ENCODE data around the gene TANC1.

Gene TANC1

DNA sequence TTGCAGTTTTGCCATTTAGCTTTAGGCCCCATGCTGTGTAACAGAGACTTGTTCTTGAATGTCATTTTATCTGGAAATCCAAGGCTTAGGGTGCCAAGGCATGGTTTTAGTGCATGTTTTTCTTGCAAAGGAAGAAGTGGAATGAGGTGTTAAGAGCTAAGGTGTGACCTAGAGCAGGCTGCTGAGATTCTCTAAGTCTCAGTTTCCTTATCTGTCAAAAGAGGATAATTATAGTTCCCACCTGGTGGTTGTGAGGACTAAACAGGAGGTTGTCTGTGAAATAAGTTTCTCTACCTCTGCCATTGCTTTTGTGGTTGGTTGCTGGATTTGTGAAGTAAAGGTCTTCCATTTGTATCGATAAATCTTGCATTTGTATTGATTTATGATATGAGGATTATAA is 82.0 kb downstream of the TANC1 start:
- in situ Hi-C loops (cut with HindIII; ENCODE audit: low pct_unique_long_range_greater_than_20kb, low sequenced_read_pairs), result no loop called here

DNA sequence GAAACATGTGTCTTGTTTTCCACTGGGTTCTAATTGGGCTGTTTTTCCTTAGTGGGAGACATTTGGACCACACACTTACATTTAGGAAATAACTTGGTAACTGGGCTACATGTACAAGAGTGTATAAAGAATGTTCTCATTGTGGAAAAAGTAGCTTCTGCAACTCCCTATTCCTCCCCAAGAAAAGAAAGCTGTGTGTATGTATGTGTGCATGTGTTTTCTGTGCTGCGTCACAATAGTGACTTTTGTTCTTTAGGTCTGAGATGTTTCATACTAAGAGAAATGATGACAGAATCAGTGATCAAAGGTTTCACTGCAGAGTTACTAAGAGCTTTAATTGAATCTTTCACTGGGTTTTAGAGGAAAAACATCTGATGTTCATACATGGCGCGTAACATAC is 82.7 kb downstream of the TANC1 start:
- in situ Hi-C loops (cut with HindIII; ENCODE audit: low pct_unique_long_range_greater_than_20kb, low sequenced_read_pairs), result no loop called here
- no peak for DNase-seq (ENCODE audit: low read depth in 1 of 2, low spot score in 1 of 2)
- TF ChIP-seq JUND (IDR thresholded peaks at IDR 0.05; ENCODE audit: low read depth), result no peak

More for the DNA sequence above, 82.0 kb downstream of the TANC1 start:
- DNase-seq (ENCODE audit: low read depth in 1 of 2, low spot score in 1 of 2), result no peak
- no peak for TF ChIP-seq JUND (IDR thresholded peaks at IDR 0.05; ENCODE audit: low read depth)

- no peak for TF ChIP-seq JUND (IDR thresholded peaks at IDR 0.05; ENCODE audit: low read depth)
- DNase-seq (ENCODE audit: low read depth in 1 of 2, low spot score in 1 of 2), result no peak
- in situ Hi-C loops (cut with HindIII; ENCODE audit: low pct_unique_long_range_greater_than_20kb, low sequenced_read_pairs), result no loop called here
Measured at GRCh38 chr2:159051661-159052060, 83.2 kb downstream of the TANC1 start.

DNA sequence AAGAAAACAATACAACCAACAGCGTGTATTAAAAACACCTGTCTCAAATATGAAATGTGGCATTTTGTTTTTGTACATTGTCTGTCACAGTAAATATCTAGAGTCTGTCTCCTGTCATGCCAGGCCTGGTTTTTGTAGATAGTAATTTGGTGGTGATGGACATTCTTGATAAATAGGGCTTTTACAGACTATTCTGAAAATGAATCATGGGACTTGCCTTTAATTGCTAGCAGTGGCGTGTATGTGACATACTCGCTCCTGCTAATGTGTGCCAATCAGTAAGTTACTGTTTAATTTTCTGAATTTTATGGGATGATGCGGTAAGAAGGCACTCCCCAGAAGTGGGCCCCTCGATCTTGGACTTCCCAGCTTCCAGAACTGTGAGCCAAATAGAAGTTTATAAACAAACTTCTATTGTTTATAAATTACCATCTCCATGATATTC is 83.7 kb downstream of the TANC1 start:
- TF ChIP-seq JUND (IDR thresholded peaks at IDR 0.05; ENCODE audit: low read depth), result no peak
- in situ Hi-C loops (cut with HindIII; ENCODE audit: low pct_unique_long_range_greater_than_20kb, low sequenced_read_pairs), result no loop called here
- DNase-seq (ENCODE audit: low read depth in 1 of 2, low spot score in 1 of 2), result no peak

DNA sequence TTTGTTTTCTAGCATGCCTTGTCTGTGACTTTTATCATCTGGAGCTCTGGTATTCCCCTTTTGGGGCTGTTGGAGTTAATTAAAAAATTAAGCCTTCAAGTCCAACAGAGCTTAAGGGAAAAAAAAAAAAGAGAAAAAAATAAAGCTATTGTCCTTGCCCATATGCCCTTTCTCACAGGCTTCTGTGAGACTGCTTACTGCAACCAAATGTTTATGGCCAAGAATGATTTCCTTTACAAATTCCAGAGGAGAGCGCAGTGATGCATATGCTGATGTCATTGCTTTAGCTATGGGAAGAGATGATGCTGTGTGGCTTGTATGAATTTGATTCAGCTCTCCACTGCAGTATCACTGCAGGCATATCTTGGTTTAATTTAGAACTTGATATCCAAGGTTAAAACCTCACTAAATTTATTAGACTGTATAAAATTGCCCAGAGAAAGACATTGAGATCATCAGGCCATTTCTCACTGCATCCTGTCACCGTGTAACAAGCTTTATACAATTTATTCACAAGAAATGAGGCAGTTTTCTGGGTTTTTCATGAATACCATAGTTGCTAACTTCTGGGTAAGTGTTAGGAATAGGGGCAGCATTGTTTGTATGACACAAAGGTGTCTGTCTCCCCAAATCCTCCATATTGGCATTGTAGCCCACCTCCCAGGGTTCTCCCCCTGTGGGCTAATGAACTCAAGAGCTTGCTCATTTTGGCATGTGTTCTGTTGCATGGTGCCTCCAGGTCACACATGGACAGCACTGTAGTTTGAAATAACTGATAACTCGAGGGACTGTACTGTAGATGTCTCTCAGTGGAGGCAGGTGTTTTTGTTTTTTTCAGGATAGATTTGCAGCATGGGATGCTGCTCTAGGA is 85.0 kb downstream of the TANC1 start:
- DNase-seq (ENCODE audit: low read depth in 1 of 2, low spot score in 1 of 2), result no peak
- in situ Hi-C loops (cut with HindIII; ENCODE audit: low pct_unique_long_range_greater_than_20kb, low sequenced_read_pairs), result no loop called here

GRCh38 chr2:159054032-159054334 is 85.5 kb downstream of the TANC1 start:
- in situ Hi-C loops (cut with HindIII; ENCODE audit: low pct_unique_long_range_greater_than_20kb, low sequenced_read_pairs), result no loop called here
- no peak for TF ChIP-seq JUND (IDR thresholded peaks at IDR 0.05; ENCODE audit: low read depth)
- DNase-seq (ENCODE audit: low read depth in 1 of 2, low spot score in 1 of 2), result no peak

More for the DNA sequence above, 85.0 kb downstream of the TANC1 start:
- no peak for TF ChIP-seq JUND (IDR thresholded peaks at IDR 0.05; ENCODE audit: low read depth)

DNA sequence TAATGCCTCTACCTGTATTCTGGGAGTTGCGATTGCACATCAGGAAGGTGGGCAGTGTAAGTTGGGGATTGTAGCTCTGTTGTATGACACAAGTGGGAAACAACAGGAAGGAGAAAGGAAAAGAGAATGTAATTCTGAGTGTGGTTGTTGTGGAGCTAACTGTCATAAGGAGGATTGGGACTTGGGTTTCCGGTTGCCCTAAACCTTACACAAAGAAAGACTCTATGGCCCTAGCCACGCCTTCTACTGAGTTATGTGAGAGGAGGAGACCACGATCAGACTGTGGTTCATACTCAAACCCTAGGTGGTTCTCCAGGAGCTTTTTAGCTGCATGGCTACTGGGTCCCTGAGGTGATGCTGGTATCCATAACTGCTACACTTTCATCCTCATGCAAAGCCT is 86.5 kb downstream of the TANC1 start:
- in situ Hi-C loops (cut with HindIII; ENCODE audit: low pct_unique_long_range_greater_than_20kb, low sequenced_read_pairs), result no loop called here
- no peak for DNase-seq (ENCODE audit: low read depth in 1 of 2, low spot score in 1 of 2)
- no peak for TF ChIP-seq JUND (IDR thresholded peaks at IDR 0.05; ENCODE audit: low read depth)

DNA sequence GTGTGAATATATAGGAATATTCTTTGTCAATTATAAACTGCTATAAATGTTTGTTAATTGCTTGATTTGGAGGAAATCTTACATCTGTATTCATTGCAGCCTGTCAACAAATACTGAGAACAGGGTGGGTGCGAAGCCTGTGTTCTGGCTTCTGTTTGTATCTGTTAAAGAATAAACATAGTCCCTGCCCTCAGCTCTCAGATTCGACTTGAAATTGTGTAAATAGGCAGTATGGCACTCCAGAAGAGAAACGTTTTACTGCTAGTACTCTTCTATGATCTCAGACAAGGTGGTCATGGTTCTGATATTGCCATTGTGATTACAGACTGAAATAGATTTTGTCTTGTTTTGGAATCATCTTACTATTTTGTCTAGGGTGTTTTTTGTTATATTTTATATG is 92.1 kb downstream of the TANC1 start:
- no peak for DNase-seq (ENCODE audit: low read depth in 1 of 2, low spot score in 1 of 2)
- TF ChIP-seq JUND (IDR thresholded peaks at IDR 0.05; ENCODE audit: low read depth), result no peak
- in situ Hi-C loops (cut with HindIII; ENCODE audit: low pct_unique_long_range_greater_than_20kb, low sequenced_read_pairs), result no loop called here

DNA sequence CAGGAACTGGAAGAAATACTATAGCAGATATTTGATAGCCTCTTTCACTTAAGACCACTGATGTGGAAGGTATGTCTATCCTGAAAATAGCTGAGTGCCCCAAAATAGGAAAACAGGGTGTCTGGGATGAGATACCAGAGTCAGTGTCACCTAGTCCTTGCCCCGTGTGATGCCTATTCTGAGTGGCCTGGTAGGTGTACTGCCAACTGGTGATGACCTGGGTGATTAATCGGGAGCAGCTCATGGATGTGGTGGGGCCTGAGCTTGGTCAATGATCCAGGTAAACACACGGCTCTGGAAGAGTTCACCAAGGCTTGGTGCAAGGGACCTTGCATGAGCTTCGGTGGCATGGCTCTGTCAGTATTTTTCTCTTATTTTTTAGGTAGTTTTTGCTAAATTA is 95.2 kb downstream of the TANC1 start:
- no peak for DNase-seq (ENCODE audit: low read depth in 1 of 2, low spot score in 1 of 2)
- in situ Hi-C loops (cut with HindIII; ENCODE audit: low pct_unique_long_range_greater_than_20kb, low sequenced_read_pairs), result no loop called here
- TF ChIP-seq JUND (IDR thresholded peaks at IDR 0.05; ENCODE audit: low read depth), result no peak

GRCh38 chr2:159064446-159065301 is 96.2 kb downstream of the TANC1 start:
- TF ChIP-seq JUND (IDR thresholded peaks at IDR 0.05; ENCODE audit: low read depth), result no peak
- no peak for DNase-seq (ENCODE audit: low read depth in 1 of 2, low spot score in 1 of 2)
- in situ Hi-C loops (cut with HindIII; ENCODE audit: low pct_unique_long_range_greater_than_20kb, low sequenced_read_pairs), result no loop called here

DNA sequence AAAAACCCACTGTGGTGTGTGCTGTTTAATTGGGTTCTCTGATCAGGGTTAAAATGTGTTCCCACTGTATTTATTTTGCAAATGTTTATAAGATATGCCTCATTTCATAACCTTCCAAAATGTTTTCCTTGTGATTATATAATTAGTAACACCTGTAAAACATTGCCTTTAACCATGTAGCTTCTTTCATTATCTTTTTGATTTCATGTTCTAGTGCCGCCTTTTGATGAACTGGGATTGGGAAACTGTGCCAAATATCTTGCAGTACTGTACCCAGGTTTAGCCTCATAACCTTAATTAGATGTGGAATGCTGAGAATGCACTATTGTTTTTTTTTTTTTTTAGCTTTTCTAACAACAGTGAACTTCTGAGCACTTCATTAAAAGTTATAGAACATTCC is 96.9 kb downstream of the TANC1 start:
- no peak for TF ChIP-seq JUND (IDR thresholded peaks at IDR 0.05; ENCODE audit: low read depth)
- in situ Hi-C loops (cut with HindIII; ENCODE audit: low pct_unique_long_range_greater_than_20kb, low sequenced_read_pairs), result no loop called here
- no peak for DNase-seq (ENCODE audit: low read depth in 1 of 2, low spot score in 1 of 2)

- no peak for TF ChIP-seq JUND (IDR thresholded peaks at IDR 0.05; ENCODE audit: low read depth)
- in situ Hi-C loops (cut with HindIII; ENCODE audit: low pct_unique_long_range_greater_than_20kb, low sequenced_read_pairs), result no loop called here
- DNase-seq (ENCODE audit: low read depth in 1 of 2, low spot score in 1 of 2), result no peak
Measured at GRCh38 chr2:159065891-159066290, 97.5 kb downstream of the TANC1 start.

DNA sequence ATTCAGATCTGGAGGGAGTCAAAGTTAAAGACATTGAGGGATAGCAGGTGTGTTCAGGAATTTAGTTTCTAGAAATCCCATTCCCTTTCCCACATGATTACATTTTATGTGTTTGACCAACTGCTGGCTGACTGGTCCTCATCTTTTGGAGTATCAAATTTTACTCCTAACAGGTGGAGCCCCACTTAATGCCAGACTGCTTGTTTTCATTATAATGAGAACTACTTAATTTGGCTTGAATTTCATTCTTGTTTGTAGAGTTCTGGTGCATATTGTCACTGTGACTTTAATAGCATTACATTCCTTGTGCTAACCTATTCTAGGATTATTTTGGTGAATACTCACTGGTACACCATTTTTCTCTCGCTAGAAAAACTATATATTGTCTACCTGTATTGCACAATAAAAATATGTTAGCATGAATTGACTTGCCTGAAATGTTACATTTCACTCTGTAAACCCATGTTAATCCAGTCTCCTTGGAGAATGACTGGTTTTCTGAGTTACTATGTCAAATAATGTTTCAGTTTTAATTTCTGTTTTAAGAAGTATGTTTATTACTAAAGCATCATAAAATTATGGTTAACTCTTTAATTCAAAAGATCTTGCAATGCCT is 98.2 kb downstream of the TANC1 start:
- no peak for DNase-seq (ENCODE audit: low read depth in 1 of 2, low spot score in 1 of 2)
- in situ Hi-C loops (cut with HindIII; ENCODE audit: low pct_unique_long_range_greater_than_20kb, low sequenced_read_pairs), result no loop called here
- no peak for TF ChIP-seq JUND (IDR thresholded peaks at IDR 0.05; ENCODE audit: low read depth)

Data from T47D (cell line).